HG02610 (cell line): ENCODE results near the gene PPP2R3A.
"Not testable (repeated sequence)": the region's sequence is repeated elsewhere in the genome, so short reads cannot be mapped to it uniquely, and the experiment has no call there.

Experiments used
- ATAC-seq: cut with Tn5 transposase; IDR thresholded peaks from one replicate; pipeline ENCODE4 v1.9.1; 2021; ENCODE audit warnings: mild to moderate bottlenecking, moderate library complexity; ENCODE audit not compliant: unreplicated experiment

The PPP2R3A gene

GRCh38 chr3:136144397-136144796 lies 178.9 kb downstream of the PPP2R3A start:
- not testable (repeated sequence) for ATAC-seq

GRCh38 chr3:136146981-136147729 lies 181.6 kb downstream of the PPP2R3A start:
- ATAC-seq = no peak

DNA sequence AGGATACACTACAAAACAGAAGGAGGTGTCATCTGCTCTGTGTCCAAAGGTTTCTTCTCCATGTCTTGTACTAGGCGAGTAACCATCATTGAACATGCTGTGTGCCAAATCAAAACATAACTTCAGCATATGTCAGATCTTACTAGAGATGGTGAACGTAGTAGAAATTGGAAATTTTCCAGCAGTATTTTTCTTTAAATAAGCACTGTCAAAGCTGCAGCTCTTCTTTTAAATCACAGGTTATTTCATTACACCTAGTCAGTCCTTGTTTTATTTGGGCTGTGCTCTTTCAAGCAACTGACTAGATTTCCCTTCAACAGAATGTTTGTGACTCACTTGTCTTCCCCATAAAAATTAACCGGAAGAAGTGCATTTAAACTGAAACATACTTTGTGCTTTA lies 184.1 kb downstream of the PPP2R3A start:
- no peak for ATAC-seq

DNA sequence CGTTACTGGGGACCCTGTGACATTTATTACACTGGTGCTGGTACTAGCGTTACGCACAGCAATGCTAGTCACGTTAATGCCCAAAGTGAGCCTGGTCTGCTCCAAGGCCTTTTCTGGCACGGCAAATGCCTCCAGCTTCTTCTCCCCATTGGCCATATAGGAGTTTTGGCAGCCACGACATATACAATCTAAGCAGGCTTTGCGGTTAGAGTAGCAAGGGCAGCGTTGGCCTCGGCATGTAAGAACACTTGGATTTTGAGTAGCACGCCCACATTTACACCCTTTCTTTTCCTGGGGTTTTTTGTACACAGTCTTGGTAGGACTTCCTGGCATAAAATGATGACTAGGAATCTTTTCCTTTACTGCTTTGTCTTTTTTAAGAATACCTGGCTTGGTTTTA lies 185.7 kb downstream of the PPP2R3A start:
- no peak for ATAC-seq

DNA sequence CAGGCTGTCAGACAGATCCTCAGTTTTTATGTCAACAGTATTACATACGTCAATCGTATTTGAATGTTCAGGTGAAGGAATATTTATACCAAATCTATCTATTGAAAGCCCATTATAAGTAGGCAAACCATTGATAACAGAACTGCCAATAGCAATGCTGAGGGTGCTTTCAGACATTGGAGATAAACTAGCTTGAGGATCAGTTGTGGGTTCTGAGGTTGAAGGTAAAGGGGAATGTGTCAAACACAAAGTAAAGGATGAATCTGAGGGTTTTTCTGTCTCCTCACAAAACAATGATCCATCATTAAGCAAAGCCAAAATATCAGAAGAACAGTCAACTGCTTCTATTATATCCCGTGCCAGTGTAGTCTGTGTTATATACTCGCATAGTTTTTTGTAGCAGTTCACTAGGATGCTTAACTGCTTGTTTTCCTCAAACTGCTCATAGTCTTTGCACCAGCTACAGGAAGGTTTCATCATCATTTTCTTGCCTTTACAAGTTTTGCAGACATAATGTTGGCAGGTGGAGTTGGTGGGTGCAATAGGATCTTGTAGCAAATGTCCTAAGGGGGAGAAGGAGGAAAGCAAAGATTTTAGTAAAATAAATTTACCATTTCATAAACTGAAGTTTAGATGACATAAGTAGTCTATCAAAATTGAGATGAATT lies 186.8 kb downstream of the PPP2R3A start:
- ATAC-seq = no peak

GRCh38 chr3:136152963-136153362 lies 187.4 kb downstream of the PPP2R3A start:
- ATAC-seq = no peak

GRCh38 chr3:136161516-136161915 lies 196.0 kb downstream of the PPP2R3A start:
- no peak for ATAC-seq

DNA sequence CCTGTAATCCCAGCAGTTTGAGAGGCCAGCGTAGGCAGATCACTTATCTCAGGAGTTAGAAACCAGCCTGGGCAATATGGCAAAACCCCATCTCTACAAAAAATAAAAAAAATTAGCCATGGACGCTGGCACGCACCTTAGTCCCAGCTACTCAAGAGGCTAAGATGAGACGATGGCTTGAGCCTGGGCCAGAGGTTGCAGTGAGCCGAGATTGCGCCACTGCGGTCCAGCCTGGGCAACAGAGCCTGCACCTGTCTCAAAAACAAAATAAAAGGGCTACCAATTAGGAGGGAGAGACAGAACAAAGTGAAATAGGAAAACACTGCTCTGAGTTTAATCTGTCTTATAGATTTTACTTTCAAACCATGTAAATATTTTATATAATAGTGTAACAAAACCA lies 196.8 kb downstream of the PPP2R3A start:
- ATAC-seq = no peak

- ATAC-seq = not testable (repeated sequence)
These were observed 198.1 kb downstream of the PPP2R3A start for GRCh38 chr3:136163607-136164006.

DNA sequence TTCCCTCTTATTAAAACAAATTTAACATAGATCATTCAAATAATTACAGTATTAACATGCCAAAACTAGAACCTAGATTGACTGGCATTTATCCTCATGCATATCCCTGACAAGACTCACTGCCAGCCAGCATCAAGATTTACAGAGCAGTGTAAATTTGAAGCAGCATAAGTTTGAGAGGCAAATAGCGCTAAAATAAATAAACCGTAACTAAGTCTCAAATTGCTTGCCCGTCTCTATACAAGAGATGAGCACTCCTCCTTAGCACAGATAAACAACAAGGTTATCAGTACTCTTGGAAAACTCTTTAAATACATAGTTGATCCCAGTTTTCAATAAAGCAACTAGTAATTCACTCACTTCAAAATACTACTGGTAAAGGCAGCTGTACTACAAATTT lies 201.0 kb downstream of the PPP2R3A start:
- ATAC-seq = no peak

DNA sequence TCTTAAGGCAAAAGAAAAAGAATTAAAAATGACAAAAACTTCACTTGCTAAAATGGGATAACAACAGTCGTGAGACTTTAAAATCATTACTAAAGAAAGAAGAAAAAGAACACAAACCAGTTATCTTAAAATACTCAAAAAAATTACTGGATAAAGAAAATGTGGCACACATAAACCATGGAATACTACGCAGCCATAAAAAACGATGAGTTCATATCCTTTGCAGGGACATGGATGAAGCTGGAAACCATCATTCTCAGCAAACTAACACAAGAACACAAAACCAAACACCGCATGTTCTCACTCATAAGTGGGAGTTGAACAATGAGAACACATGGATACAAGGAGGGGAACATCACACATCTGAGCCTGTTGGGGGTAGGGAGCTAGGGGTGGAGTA lies 202.7 kb downstream of the PPP2R3A start:
- ATAC-seq = not testable (repeated sequence)

DNA sequence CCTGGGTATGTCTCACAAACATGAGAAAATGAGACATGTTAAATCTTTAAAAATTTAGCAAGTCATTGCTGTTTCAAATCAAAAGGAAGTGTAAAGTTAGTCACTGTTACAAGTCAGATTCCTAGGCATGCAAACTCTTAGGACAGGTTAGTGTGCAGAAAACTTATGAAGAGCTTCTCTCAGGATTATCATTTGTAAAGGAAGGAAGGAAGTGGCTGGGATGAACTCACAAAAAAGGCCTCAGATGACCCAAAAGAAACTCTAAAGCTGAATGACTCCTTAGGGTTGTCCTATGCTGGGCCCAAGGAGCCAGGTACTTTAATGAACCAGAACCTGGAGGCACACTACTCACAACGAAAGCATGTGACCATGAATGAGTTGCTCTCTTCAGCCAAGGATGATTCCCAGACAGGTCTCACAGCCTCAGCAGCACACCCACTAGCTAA lies 205.6 kb downstream of the PPP2R3A start:
- ATAC-seq = peak; percentile 57

DNA sequence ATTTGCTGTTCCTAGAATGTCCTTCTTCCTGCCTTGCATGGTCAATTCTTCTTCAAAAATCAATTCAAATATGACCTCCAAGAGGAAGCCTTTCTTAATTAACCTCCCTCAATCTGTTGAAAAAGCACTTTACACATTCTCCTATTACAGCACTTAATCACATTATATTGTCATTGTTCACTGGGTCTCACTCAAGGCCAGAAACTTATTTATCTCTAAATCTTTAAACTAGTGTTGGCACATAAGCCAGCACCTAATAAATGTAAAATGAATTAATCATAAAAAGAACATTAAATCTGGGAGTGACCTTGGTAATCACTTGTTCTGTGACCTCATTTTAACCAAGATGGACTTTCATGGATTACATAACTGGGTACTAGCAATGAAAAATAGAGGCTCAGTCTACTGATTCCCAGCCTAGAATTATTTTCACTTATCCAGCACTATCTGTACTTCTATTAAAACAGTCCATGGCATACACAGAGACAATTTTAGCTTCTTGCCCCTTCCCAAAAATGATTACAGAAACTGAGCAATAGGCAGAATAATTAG lies 208.5 kb downstream of the PPP2R3A start:
- no peak for ATAC-seq

DNA sequence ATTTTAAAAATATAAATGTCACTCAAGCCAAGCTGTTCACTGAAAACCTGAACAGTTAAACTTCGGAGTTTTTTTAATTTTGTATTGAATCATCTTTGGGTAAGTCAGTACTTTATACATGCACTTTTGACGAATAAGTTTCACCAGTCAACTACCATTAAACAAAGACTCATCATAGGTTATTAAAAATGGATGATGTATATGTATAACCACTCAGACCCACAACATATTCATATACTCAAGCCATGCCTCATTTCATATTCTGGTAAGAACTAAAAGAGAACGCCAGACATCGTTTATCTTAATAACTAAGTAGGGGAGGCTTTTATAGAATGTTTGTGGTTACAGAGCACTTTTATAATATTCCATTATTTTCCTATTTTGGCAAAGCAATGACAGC lies 212.3 kb downstream of the PPP2R3A start:
- ATAC-seq = no peak

DNA sequence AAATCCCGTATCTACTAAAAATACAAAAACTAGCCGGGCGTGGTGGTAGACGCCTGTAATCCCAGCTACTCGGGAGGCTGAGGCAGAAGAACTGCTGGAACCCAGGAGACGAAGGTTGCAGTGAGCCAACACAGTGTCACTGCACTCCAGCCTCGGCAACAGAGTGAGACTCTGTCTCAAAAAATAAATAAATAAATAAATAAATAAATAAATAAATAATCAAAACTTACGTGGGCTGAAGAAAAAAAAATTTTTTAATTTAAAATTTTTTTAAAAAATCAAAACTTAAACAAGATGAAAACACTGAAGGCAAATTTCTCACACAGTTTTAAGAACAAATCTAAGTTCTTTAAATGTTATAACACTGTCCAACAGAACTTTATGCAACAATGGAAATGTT lies 216.2 kb downstream of the PPP2R3A start:
- ATAC-seq = no peak

- ATAC-seq = no peak
These were observed 219.2 kb downstream of the PPP2R3A start for GRCh38 chr3:136184703-136185102.

DNA sequence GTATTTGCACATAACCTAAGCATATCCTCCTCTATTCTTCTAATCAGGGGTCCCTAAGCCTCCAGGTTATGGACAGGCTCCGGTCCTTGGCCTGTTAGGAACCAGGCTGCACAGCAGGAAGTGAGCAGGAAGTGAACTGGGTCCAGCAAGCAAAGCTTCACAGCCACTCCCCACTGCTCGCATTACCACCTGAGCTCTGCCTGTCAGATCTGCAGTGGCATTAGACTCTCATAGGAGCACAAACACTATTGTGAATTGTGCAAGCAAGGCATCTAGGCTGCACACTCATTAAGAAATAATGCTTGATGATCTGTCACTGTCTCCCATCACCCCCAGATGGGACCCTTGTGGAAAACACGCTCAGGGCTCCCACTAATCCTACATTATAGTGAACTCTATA lies 220.8 kb downstream of the PPP2R3A start:
- ATAC-seq = no peak

DNA sequence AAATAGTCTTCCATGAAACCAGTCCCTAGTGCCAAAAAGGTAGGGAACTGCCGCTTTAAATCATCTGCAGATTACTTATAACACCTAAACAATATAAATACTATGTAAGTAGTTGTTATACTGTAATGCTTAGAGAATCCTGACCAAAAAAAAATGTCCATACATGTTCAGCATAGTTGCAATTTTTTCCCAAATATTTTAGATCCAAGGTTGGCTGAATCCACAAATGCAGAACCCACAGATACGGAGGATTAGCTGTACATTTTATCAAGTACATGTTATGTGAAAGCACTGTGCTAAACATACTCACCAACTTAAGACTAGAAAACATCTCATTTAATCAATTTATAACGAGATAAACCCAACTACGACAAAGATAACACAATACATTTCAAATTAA lies 221.3 kb downstream of the PPP2R3A start:
- no peak for ATAC-seq

- ATAC-seq = no peak
These were observed 222.3 kb downstream of the PPP2R3A start for GRCh38 chr3:136187868-136188267.

- no peak for ATAC-seq
These were observed 223.5 kb downstream of the PPP2R3A start for GRCh38 chr3:136189043-136189442.

DNA sequence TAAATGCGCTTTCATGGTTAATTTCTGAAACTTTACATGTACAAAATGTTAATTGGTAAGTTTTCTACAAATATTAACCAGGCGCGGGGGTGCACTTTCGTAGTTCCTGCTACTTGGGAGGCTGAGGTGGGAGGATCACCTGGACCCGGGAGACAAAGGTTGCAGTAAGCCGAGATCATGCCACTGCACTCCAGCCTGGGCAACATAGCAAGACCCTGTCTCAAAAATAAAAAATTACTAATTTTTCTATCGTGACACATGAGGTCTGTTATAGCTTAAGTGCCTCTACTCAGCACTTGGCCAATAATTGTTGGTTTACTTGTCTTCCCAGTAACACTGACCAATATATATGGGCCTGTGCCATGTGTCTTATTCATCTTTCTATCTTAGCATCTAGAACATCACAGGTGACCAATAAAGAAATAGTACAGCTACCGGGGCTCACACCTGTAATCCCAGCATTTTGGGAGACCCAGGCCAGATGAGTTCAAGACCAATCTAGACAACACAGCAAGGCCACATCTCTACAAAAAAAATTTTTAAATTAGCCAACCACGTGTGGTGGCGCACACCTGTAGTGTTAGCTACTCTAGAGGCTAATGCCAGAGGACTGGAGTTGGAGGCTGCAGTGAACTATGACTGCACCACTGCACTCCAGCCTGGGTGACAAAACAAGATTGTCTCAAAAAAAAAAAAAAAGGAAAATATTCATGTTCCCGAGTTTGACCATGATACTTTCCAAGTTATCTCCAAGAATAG lies 224.5 kb downstream of the PPP2R3A start:
- ATAC-seq = no peak
